ENCODE results near the gene MYT1. TPM values are rescaled to one million over a fixed set of nuclear protein-coding genes. Genes with fewer than 3 reads are reported as not detected.
A peak's percentile ranks its signal among the peaks of the same experiment; 100 is the strongest.

MYT1 gene
- total RNA-seq, 1 donor from 2014 or later, result 1.2 TPM

DNA sequence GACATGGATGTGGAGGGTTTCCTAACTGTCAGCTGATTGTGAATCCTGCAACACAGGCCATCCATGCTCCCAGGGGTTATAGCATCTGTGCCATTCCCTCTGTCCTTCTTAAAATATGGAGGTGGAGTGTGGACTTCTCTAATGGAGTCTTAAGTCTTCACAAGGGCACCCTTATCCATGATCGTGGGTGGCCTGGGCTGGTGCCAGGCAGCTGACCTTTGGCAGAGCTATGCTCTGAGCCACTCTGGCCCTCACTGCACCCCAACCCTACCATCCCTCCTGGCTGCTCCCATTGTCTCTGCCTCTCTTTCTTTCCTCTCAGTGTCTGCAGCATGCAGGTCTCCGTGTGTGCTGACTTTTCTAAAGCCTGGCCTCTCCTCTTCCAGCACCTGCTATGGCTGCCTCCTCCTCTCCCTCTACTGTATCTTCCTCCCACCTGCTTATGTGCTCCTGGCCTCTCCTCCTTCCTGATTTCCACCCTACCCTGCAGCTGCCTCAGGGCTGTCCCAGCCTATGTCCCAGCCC lies 80.1 kb downstream of the MYT1 start:
- no peak for DNase-seq (ENCODE audit: low spot score)
- no peak overlapping the region for H3K27ac Mint-ChIP-seq
- Histone ChIP-seq H3K36me3 (no peaks in the 10 kb centered on the region), H3K4me3 (no peak overlapping the region), H4K20me1 (ENCODE audit: low read depth) (no peaks in the 10 kb centered on the region), H3K79me2 (ENCODE audit: low read depth) (no peaks in the 10 kb centered on the region), H3K9ac (no peak overlapping the region), H3K27ac (no peak overlapping the region), H3K9me3 (ENCODE audit: low read depth) (no peaks in the 10 kb centered on the region), H3F3A (ENCODE audit: low read depth) (no peaks in the 10 kb centered on the region), H3K4me2 (no peak overlapping the region), H3K27me3 (no peaks in the 10 kb centered on the region), H2AFZ (replicated peaks) (no peak overlapping the region), H3K4me1 (no peaks in the 10 kb centered on the region)
- H3K36me3 Mint-ChIP-seq, result no peaks in the 10 kb centered on the region
- no peak for TF ChIP-seq EZH2phosphoT487 (IDR thresholded peaks at IDR 0.05)
- TF ChIP-seq, protein P1, sequence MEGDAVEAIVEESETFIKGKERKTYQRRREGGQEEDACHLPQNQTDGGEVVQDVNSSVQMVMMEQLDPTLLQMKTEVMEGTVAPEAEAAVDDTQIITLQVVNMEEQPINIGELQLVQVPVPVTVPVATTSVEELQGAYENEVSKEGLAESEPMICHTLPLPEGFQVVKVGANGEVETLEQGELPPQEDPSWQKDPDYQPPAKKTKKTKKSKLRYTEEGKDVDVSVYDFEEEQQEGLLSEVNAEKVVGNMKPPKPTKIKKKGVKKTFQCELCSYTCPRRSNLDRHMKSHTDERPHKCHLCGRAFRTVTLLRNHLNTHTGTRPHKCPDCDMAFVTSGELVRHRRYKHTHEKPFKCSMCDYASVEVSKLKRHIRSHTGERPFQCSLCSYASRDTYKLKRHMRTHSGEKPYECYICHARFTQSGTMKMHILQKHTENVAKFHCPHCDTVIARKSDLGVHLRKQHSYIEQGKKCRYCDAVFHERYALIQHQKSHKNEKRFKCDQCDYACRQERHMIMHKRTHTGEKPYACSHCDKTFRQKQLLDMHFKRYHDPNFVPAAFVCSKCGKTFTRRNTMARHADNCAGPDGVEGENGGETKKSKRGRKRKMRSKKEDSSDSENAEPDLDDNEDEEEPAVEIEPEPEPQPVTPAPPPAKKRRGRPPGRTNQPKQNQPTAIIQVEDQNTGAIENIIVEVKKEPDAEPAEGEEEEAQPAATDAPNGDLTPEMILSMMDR (IDR thresholded peaks at IDR 0.05), result no peak
- TF ChIP-seq EZH2 (IDR thresholded peaks at IDR 0.05), result no peak
- peaks cover 5% of the 10 kb centered on the region for H3K9me3 Mint-ChIP-seq
- no peak overlapping the region for H3K4me3 Mint-ChIP-seq
- peaks cover 8% of the 10 kb centered on the region for H3K4me1 Mint-ChIP-seq
- H3K27me3 Mint-ChIP-seq (ENCODE audit: insufficient read depth, low read depth), result peaks cover 5% of the 10 kb centered on the region

GRCh38 chr20:64244870-64245603 lies 80.8 kb downstream of the MYT1 start:
- H3K27me3 Mint-ChIP-seq (ENCODE audit: insufficient read depth, low read depth), result peaks cover 5% of the 10 kb centered on the region
- no peak overlapping the region for H3K27ac Mint-ChIP-seq

GRCh38 chr20:64245746-64246595 lies 81.7 kb downstream of the MYT1 start:
- no peak overlapping the region for H3K9ac ChIP-seq
- peaks cover 5% of the 10 kb centered on the region for H3K27me3 Mint-ChIP-seq (ENCODE audit: insufficient read depth, low read depth)
- TF ChIP-seq, protein P1 (IDR thresholded peaks at IDR 0.05), result no peak
- no peak for TF ChIP-seq EZH2phosphoT487 (IDR thresholded peaks at IDR 0.05)
- TF ChIP-seq EZH2 (IDR thresholded peaks at IDR 0.05), result no peak
- H3K27ac Mint-ChIP-seq, result peak overlapping the region; percentile 26
- no peak overlapping the region for H3K4me2 ChIP-seq
- no peaks in the 10 kb centered on the region for H3K36me3 ChIP-seq
- H3K4me3 ChIP-seq, result no peak overlapping the region
- peaks cover 12% of the 10 kb centered on the region for H3K27me3 ChIP-seq
- H2AFZ ChIP-seq (replicated peaks), result no peak overlapping the region
- H3K9me3 ChIP-seq (ENCODE audit: low read depth), result no peaks in the 10 kb centered on the region
- H3K79me2 ChIP-seq (ENCODE audit: low read depth), result no peaks in the 10 kb centered on the region
- H3K9me3 Mint-ChIP-seq, result peaks cover under 1% of the 10 kb centered on the region
- H3K4me3 Mint-ChIP-seq, result no peak overlapping the region
- H3K4me1 ChIP-seq, result no peaks in the 10 kb centered on the region
- no peaks in the 10 kb centered on the region for H3F3A ChIP-seq (ENCODE audit: low read depth)
- no peaks in the 10 kb centered on the region for H3K36me3 Mint-ChIP-seq
- H4K20me1 ChIP-seq (ENCODE audit: low read depth), result no peaks in the 10 kb centered on the region
- H3K4me1 Mint-ChIP-seq, result peaks cover 2% of the 10 kb centered on the region
- no peak overlapping the region for H3K27ac ChIP-seq
- no peak for DNase-seq (ENCODE audit: low spot score)

More at GRCh38 chr20:64244870-64245603, 80.8 kb downstream of the MYT1 start:
- Histone ChIP-seq H3K4me2 (no peak overlapping the region), H3F3A (ENCODE audit: low read depth) (no peaks in the 10 kb centered on the region), H3K4me3 (no peak overlapping the region), H3K79me2 (ENCODE audit: low read depth) (no peaks in the 10 kb centered on the region), H3K9ac (no peak overlapping the region), H2AFZ (replicated peaks) (no peak overlapping the region), H3K4me1 (no peaks in the 10 kb centered on the region), H3K36me3 (no peaks in the 10 kb centered on the region), H3K9me3 (ENCODE audit: low read depth) (no peaks in the 10 kb centered on the region), H3K27ac (no peak overlapping the region), H3K27me3 (peaks cover 3% of the 10 kb centered on the region), H4K20me1 (ENCODE audit: low read depth) (no peaks in the 10 kb centered on the region)
- Mint-ChIP-seq H3K4me3 (no peak overlapping the region), H3K9me3 (peaks cover 5% of the 10 kb centered on the region), H3K4me1 (peaks cover 8% of the 10 kb centered on the region), H3K36me3 (no peaks in the 10 kb centered on the region)
- TF ChIP-seq EZH2phosphoT487 (IDR thresholded peaks at IDR 0.05) (no peak), EZH2 (IDR thresholded peaks at IDR 0.05) (no peak)
- TF ChIP-seq, protein P1 (IDR thresholded peaks at IDR 0.05), result no peak
- no peak for DNase-seq (ENCODE audit: low spot score)

All from neural progenitor cell (in vitro differentiated cells).